Hepatocyte (in vitro differentiated cells): ENCODE results near the gene DOCK8.
"Not testable (repeated sequence)": the region's sequence is repeated elsewhere in the genome, so short reads cannot be mapped to it uniquely, and the experiment has no call there.

Experiments used
- CTCF ChIP-seq: fragments of 200-600 bp; sonication (generic); IDR thresholded peaks from 2 replicates; pipeline ENCODE4 v1.5.1; 2016; ENCODE audit warnings: antibody characterized with exemption, mild to moderate bottlenecking; ENCODE audit not compliant: poor library complexity
- EZH2 ChIP-seq: fragments of 200-600 bp; sonication (generic); IDR thresholded peaks from 2 replicates; pipeline ENCODE4 v1.6.1; 2016; ENCODE audit warnings: antibody characterized with exemption, mild to moderate bottlenecking, borderline replicate concordance
- EZH2phosphoT487 ChIP-seq: fragments of 200-600 bp; sonication (generic); IDR thresholded peaks from one replicate; pipeline ENCODE4 v1.6.1; 2018; ENCODE audit warnings: antibody characterized with exemption, mild to moderate bottlenecking, low read depth, moderate library complexity; ENCODE audit not compliant: unreplicated experiment, severe bottlenecking

- not testable (repeated sequence) for TF ChIP-seq CTCF, EZH2phosphoT487, EZH2
These were observed 195.0 kb downstream of the DOCK8 start for GRCh38 chr9:409655-410054.
